H1 (cell line): ENCODE data around the gene NFIA. TPM values are rescaled to one million over a fixed set of nuclear protein-coding genes. Genes with fewer than 3 reads are reported as not detected.

ENCODE experiments used
- CTCF ChIP-seq, 3 experiments: IDR thresholded peaks; 1 replicate in 2 of 3; 2 replicates in 1 of 3; pipeline versions ENCODE4 v1.5.1 to v1.6.1; 2011; ENCODE audit warnings: low read length in 3 of 3, mild to moderate bottlenecking in 3 of 3, inconsistent platforms in 2 of 3, low read depth in 1 of 3, moderate library complexity in 1 of 3; ENCODE audit not compliant: insufficient read depth in 1 of 3; ENCODE audit errors: control extremely low read depth in 1 of 3
- polyA plus RNA-seq, 7 experiments: library from polyadenylated mRNA; depleted of rRNA in 3 of 7; stranded (reverse) in 5 of 7; unstranded in 2 of 7; fragments of >200 nt in 5 of 7; fragments of 200-250 nt in 2 of 7; gene quantifications; 1 replicate in 5 of 7; 2 replicates in 1 of 7; 4 replicates in 1 of 7; pipeline versions ENCODE4 v1.2.1 to v1.2.3, GENCODE V29; 2011 to 2013; ENCODE audit warnings: missing spikeins in 2 of 7, mixed read lengths in 2 of 7
- total RNA-seq: library from RNA; stranded (reverse); fragmentation: NEBNext Ultra II Directional; extraction: Animal tissue kit (Norgen Biotek cat#: 25700); gene quantifications from 2 replicates; pipeline ENCODE4 v1.2.1, GENCODE V29; 2021

The NFIA gene
- total and polyA plus RNA-seq, 2 of the 8 experiments (the other 6 are each of a cell fraction or from before 2014, with no cell fraction given), result 1.8 to 2.3 TPM

DNA sequence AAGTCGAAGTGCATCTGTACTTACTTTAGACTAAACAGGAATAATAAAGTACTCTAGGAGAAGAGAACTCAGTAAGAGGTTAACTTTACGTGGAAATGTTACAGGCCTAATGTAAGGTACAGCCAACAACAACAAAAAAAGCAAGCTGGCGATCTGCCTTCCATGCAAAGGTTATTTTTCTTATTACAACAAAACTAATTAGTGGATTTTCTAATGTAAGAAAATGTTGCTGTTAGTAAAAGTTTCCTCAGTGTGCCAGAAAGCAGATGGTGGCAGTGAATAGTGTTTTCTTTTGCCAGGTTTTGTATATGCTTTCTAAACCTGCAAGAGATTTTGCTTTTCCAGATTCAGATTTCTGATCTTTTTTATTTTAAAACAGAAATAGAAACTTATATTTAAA lies 179.2 kb downstream of the NFIA start (continued):
- TF ChIP-seq CTCF (IDR thresholded peaks at IDR 0.05; ENCODE audit: control extremely low read depth in 1 of 3, insufficient read depth in 1 of 3, low read depth in 1 of 3, low read length in 3 of 3), result no peak
